Glomerular visceral epithelial cell (primary cell): ENCODE results near the gene PLB1.

Experiments
- DNase-seq: peaks from one replicate; pipeline ENCODE4 v3.0.0-alpha.2; 2016; ENCODE audit errors: extremely low spot score

PLB1 gene

DNA sequence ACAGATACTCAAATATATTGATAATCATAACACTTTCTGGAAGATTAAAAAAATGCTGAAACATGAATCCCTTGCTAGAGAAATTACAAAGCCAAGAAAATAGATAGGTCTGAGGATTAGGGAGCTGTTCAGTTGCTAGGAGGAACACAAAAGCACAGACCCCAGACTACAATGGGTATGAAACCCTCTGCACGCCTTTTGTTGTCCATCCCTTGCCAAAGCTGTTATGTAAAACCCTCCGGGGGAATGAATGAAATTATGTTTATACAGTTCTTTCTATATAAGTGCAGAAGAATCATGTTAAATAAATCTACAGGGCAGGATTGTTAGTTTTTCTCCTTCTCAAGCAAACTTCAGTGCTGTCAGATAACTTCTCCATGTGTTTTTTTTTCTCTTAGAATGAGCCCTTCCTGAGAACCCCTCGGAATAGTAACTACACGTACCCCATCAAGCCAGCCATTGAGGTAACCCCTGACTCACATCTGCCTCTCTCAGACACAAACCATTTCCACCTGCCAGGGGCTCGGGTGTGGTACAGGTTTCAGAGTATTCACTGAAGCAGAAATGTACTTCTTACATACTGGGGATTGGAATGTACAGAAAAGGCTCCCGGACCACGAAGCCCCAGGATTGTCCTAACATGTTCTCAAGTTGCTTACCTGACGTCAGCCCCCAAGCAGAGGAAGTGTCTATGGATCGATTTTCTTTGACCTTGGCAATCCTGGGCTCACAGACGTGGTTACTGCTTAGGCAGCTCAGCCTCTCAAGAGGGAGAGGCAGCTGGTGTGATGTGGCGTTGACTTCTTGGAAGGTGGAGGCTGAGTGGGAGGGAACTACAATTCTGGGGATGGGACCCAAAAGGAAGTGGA lies 118.0 kb downstream of the PLB1 start:
- DNase-seq = peak; percentile 96

DNA sequence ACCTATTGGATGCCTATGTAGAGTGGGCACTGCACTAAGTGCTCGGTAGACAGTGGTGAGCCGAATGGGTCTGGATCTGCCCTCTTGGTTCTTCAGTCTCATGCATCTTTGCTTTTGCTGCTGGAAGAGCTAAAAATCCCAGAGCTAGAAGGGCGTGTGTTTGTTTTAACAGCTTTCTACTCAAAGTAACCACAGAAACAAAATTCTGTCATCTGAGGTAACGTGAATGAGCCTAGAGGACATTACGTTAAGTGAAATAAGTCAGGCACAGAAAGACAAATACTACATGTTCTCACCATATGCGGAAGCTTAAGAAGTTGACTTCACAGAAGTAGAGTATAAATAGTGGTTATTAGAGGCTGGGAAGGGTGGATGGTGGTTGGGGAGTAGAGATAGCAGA lies 119.8 kb downstream of the PLB1 start:
- DNase-seq = no peak

DNA sequence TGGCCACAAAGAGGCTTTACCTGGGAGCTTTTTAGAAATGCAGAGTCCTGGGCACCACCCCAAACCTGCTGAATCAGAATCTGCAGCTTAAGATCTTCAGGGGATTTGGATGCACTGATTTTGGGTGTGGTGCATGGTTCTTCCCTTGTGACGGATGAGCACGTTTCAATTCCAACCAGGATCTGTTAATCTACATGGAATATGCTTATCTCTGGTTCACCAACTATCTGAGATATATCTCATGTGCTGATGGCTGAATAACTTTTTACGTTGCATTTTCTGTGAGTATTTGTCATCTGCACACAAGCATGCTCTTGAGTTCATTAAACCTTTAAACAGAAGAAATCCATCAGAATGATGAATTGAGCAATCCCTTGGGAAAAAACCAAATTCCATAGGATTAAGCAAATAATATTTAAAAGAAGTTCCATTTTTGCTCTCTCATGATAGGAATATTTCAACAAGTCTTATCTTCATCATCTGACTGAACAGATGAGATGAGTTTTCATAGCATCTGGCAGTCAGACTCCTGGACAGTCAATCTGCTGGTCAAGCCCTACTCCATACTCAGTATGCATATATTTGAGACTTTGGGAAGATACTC lies 120.6 kb downstream of the PLB1 start:
- DNase-seq = no peak

DNA sequence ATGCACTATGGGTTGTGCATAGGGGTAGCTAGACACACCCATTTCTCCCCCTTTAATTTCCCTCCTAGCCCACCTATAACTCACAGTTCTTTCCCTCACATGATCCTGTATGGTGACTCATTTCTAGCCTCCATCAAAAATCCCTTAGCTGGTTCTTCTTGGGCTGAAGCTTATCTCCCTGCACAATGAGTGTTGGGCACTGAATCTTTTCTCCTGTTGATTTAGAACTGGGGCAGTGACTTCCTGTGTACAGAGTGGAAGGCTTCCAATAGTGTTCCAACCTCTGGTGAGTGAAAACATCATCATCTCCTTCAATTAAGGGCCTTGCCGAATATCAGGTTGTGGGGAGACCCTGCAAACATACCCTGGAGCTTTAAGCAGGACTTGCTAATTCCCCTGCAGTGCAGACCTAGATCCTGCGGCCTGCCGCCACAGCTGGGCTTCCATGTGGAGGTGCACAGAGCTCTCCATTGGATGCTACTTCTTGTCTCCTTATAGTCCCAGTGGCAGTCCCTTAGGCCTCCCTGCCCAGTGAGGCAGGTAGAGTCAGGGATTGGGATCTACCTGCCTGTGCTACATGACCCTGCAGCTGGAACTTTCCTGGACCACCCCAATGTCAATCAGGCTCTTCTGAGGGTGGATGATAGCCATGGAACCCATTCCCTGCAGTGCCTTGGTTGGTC lies 121.8 kb downstream of the PLB1 start:
- no peak for DNase-seq

DNA sequence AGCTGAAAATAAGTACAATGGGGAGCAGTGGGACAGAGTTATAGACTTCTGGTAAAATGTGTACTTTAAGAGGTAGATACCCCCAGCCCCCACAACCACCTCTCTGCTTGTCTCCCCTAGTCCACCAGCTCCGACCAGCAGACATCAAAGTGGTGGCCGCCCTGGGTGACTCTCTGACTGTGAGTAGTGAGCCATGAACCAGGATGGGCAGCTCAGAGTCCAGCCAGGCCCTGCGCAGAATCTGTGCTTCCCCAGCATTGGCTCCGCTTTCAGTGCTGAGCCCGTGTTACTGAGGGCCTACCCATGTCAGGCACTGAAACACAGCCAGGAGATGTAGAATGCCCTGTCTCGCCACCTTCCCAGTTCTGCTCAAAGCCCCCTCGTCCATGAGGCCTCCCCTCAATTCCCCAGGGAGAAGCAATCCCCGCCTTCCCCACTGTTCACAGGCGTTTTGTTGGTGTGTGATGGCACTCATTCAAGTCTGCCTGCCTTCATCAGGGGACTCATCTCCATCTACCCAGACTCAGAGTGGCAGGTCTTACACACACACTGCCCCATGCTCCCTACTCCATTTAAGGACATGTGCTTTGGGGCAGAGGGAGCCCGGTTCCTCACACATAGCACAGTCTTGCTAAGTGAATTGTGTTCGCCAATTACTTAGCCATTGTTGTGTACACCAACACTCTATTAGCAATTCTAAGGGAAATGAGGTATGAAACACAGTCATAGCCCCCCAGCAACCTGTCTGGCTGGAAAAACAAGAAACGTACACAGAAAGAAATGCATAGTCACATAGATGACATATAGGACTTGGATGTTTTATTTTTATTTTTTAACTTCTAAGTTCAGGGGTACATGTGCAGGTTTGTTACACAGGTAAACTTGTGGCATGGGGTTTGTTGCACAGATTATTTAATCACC lies 122.6 kb downstream of the PLB1 start:
- DNase-seq = no peak

DNA sequence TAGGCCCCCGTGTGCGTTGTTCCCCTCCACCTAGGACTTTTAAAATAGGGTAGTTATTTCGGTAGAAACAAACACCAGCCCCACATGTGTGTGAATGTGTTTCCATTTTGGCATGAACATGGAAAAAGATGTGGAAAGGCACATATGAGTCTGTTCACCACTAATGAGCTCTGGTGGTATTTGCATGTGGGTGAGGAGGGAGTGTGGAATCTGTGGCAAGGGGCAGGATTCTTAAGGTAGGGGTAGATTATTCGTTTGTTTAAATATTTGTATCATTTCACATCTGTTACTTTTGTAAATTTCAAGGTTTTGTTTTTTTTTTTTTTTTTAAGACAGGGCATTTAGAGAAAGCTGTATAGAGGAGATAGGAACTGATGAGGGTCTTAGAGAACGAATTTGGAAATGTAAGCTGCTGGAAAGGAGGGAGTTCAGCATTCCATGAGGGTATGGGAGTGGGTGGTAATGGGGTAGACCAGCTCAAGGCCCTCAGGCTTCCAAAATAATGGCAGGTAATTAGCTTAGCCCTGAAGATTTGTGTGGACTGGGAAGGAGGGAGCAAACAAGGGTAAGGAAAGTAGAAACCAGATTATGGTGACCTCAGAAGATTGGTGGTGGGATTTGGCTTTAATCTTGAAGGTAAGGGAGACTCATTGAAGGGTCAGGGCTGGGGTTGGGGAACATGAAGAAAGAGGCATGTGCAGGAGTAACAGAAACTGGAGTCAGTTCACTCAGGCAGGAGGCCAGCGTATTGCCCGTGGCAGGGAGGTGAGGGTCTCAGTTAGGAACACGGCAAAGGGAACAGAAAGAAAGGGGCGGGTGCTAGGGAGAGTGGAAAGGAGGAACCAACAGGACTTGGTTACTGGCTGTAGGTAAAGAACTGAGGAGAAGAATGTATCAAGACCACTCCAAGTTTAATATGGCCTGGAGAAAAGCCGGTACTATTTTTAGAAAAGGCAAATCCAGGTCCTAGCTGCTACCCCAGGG lies 123.6 kb downstream of the PLB1 start:
- no peak for DNase-seq

DNA sequence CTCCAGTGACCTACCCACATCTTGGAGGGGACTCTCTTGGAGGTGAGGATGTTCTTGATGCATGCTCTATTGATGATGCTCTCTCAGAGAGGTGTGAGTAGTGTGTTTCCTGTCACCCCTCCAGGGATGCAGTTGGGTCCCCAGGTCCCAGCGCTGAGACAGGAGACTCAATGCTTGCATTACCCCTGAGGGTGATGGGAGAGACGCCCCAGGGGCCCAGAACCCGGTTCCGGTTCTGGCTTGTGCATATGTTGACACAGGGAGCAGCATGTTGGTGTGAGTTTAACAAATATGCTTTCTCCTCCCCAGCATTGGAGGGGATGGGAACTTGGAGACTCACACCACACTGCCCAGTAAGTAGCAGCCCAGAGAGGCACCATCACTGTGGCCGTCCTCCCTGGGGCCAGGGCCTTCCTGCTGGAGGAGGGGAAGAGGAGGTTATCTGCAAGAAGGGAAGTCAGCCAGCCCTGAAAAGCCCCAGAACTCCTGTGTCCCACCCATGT lies 124.5 kb downstream of the PLB1 start:
- no peak for DNase-seq

DNA sequence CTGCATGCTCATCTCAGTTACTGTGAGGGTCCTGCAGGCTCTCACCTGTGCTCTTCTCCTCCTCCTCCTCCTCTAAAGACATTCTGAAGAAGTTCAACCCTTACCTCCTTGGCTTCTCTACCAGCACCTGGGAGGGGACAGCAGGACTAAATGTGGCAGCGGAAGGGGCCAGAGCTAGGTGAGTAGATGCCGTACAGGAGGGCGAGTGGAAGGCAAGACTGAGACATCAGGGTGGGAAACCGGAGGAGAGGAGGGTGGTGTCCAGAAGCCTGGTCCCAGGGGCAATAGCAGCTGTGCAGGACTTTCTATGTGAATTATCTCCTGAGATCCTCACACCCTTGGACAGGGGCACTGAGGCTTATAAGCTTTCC lies 124.9 kb downstream of the PLB1 start:
- DNase-seq = no peak

DNA sequence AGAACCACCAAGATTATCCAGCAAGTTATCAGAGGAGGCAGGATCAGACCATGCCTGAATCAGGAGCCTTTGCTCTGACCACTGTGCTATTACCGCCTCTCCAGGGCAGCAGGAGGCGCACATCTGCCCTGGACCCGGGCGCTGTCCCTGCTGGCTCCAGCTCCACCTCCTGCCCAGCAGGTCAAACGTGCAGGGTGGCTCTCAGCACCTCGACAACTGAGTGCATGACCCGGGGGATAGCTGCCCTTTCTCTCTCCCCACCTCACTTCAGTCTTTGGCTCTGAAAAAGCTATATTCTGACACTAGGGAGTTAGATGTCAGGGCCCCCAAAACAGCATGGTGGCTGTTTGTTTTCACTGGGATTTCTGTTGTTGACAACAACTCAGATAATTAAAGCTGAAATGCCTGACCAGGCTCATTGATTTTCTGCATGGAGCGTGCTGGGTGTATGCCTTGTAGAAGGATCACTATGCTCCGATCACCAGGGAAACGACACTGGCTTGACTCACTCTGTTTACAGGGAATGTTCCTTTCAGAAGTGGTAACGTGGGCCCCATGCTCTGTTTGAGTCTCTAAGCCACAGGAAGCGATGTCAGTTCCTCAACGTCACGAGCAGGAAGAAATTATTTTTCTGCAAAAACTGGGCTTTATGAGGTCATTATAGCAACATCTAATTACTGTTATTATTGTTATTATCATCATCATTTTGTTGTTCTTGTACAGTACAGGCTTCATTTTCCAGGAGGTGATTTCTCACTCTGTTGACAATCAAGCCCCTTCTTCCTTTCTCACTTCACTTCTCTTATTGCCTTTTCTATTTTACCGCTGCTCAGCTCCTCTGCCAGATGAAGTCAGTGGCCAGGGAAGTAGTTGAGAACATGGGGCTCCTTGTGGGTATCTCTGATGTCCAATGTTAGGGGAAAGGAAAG lies 125.6 kb downstream of the PLB1 start:
- peak; percentile 84 for DNase-seq

DNA sequence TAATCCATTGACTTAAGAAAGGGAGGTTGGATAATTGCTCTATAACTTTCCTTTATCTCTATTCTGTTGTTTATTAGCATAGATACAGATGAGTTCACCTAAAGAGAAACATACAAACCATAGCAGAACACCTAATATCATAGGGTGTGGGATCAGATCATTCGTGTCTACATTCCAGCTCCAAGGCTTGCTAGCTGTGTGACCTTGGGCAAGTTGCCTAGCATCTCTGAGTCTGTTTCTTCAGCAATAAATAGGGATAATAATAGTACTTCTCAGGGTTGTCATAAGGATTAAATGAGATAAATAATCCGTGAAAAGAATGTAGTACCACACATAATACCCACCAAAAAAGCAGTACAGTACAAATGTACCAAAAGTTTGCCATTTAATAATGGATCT lies 126.2 kb downstream of the PLB1 start:
- DNase-seq = no peak

DNA sequence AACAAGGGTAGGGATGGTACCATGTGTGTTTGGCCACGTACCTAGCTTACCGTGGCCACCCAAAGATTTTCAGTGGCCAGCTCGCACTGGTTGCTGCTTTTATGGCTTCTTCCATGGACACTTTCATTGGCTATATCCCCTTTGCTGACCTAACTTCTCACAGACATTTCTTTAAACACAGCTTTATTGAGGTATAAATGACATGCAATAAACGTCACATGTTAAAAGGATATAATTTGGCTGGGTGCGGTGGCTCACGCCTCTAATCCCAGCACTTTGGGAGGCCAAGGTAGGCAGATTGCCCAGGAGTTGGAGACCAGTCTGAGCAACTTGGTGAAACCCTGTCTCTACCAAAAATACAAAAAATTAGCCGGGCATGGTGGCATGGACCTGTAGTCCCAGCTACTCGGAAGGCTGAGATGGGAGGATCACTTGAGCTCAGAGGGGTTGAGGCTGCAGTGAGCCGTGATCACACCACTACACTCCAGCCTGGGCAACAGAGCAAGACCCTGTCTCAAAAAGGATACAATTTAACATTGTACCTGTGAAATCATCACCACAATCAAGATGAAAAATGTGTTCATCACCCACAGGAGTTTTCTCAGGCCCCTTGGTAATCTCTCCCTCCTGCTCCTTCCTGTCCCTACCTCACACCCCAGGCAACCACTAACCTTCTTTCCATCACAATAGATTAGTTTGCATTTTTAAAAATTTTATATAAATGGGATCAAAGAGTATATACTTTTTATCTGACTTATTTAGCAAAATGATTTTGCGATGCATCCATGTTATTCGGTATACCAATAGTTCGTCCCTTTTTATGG lies 127.9 kb downstream of the PLB1 start:
- no peak for DNase-seq

DNA sequence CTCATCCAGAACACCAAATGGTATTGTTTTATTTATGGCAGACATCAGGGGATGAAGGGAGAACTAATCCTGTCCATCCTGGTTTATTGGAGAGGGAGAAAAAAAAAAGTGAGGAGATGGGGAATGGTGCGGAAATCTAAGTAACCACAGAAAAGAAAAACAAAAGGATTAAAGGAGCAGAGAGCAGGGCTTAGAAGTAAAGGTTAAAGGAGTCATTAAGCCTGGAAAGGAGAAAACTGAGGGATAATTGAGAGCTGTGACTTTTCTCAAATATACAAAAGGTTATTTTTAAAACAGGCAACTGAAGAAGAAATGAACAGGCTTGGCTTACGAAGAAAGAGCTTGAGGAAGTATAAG lies 128.6 kb downstream of the PLB1 start:
- no peak for DNase-seq

DNA sequence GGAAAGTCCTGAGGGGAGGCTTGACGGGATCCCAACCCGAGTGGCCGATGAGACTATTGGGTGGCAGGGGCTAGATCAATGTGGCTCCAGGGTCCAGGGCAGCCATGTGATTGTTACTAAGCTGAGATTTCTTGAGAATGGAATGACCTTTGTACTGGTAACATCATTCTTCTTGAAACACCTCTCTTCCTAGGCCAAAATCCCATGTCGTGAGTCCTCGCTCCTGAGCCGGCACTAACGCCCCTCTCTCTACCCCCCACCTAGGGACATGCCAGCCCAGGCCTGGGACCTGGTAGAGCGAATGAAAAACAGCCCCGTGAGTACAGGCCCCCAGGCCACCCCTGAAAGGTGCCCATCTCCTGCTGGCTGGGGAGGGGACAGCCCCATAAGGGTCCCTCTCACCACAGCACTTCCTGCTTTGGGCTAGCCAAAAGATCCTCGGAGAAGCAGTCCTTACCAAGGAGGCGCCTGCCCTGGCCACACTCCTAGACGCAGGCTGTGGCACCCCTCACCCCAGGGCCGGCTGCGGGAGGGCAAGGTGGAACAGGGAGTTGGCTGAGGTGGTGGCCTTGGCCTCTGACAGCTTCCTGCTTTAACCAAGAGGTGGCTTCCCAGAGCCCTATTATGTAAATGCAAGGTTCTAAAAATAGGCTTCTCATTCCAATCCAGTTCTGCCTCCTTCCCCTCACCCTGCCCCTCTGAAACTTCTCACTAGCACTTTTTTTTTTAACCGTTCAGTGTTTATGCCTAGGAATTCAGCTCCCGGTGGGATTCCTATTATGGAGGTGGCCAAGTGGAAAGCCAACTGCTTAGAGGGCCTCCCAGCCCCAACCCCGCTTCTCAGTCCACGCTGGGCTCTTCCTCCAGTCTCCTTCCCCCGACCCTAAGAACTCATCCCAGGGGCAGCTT lies 129.2 kb downstream of the PLB1 start:
- peak; percentile 73 for DNase-seq

DNA sequence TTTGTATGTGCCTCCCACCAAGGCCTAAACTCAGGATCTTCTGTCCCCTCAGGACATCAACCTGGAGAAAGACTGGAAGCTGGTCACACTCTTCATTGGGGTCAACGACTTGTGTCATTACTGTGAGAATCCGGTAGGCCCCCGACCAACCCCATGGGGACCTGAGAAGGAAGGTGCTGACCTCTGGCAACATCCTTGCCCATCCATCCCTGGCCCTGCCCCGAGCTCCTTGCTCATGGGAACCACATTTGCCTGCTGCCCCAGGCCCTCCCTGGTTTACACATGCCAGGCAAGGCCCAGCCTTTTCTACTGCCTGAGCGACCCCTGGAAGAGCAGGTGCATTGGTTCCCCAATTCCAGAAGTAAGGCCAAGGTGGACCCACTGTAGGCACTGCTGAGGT lies 130.5 kb downstream of the PLB1 start:
- DNase-seq = no peak

DNA sequence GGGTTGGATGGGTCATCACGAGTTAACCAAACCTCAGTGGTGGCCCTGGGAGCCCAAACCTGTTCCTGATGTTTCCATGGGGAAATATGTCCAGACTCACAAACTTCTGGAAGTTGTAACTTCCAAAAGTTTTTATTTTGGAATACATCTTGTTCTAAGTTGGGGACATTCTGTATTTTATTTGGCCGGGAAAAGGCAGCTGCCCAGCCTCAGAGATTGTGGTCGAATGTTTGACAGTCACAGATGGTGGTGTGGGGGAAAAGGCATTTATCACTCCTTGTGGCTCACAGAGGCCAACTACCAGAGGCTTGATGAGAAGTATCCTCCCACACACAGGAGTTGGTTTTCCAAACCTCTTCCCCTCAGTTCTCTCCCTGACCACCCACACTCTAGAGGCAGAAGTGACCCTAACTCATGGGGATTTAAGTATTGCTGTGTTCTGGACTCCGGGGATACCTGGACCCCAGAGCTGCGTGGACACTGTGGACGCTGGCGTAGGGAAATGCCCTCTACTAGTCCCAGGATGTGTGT lies 131.1 kb downstream of the PLB1 start:
- no peak for DNase-seq

DNA sequence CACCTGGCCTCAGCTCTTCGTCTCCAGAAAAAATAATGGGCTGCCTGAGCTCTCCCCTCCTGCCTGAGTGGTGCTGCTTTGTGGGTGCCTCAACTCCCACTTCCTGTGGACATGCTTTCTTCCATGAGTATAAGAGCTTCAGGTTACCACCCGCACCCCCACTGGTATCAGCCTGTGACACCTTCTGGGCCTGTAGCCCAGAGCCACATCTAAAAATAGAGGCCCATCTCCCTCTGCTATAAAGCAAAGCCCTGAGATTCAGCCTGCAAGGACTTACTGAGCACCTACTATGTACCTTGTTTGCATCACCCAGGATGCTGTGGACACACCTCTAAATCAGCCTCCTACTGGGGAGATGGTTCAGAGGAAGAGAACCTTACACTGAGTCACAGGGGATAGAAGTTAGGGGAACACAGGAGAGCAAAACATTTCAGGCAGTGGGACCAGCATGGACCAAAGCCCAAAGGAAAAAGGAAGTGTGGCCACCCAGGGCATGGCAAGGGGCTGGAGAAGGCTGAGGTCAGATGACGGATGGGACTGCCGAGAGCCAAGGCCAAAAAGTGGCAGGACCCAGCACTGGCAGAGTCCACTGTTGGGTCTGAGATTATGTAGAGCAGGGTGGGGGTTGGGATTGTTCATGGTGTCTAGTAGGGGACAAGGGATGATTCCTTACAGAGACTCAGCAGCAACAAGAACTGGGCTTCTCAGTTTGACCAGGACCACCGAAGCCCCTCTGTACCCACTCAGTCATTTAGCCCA lies 132.0 kb downstream of the PLB1 start:
- no peak for DNase-seq

DNA sequence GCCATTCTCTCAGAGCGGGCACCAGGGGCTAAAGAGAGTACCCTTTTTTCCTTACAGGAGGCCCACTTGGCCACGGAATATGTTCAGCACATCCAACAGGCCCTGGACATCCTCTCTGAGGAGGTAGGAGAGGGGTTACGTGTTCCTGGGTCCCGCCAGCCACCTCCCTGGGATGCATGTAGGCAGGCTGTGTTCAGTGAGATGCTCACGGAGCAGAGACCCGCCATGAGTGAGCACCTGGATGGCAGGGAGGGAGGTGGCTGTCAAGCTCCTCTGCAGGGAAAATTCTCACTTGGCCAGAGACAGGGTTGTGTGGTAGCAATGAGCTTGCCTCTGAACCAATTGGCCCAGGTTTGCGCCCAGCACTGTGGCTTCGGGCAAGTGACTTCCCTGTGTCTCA lies 132.6 kb downstream of the PLB1 start:
- DNase-seq = no peak
